ENCODE measurements around the gene IGFL1. TPM values are rescaled to one million over a fixed set of nuclear protein-coding genes. Genes with fewer than 3 reads are reported as not detected.
"Not testable (repeated sequence)": the region's sequence is repeated elsewhere in the genome, so short reads cannot be mapped to it uniquely, and the experiment has no call there.

The IGFL1 gene
- total RNA-seq, 1 donor from 2014 or later: not detected

GRCh38 chr19:46217476-46217875, 12.1 kb upstream of the IGFL1 start:
- TF ChIP-seq CTCF (IDR thresholded peaks at IDR 0.05): no peak
- intact Hi-C loops (cut with DNase I): no loop called here
- ATAC-seq: no peak

GRCh38 chr19:46218160-46218559, 11.4 kb upstream of the IGFL1 start:
- Histone ChIP-seq H3K4me1 (no peaks in the 10 kb centered on the region), H3K4me3 (no peak overlapping the region), H3K9me3 (no peaks in the 10 kb centered on the region), H3K27me3 (no peaks in the 10 kb centered on the region), H3K36me3 (no peaks in the 10 kb centered on the region), H3K27ac (no peak overlapping the region)
- no peak for DNase-seq
- TF ChIP-seq CTCF (IDR thresholded peaks at IDR 0.05): no peak
- no peak for ATAC-seq
- intact Hi-C loops (cut with DNase I): no loop called here

More at GRCh38 chr19:46217476-46217875, 12.1 kb upstream of the IGFL1 start:
- Histone ChIP-seq H3K9me3 (no peaks in the 10 kb centered on the region), H3K4me3 (no peak overlapping the region), H3K36me3 (no peaks in the 10 kb centered on the region), H3K4me1 (no peaks in the 10 kb centered on the region), H3K27ac (no peak overlapping the region), H3K27me3 (no peaks in the 10 kb centered on the region)
- DNase-seq: no peak

- no peaks in the 10 kb centered on the region for H3K36me3 ChIP-seq
- DNase-seq: no peak
- TF ChIP-seq CTCF (IDR thresholded peaks at IDR 0.05): no peak
- H3K4me1 ChIP-seq: no peaks in the 10 kb centered on the region
- ATAC-seq: no peak
- no peaks in the 10 kb centered on the region for H3K27me3 ChIP-seq
- H3K27ac ChIP-seq: no peak overlapping the region
- H3K9me3 ChIP-seq: no peaks in the 10 kb centered on the region
- no peak overlapping the region for H3K4me3 ChIP-seq
- intact Hi-C loops (cut with DNase I): no loop called here
Observed at GRCh38 chr19:46220038-46220615, 9.4 kb upstream of the IGFL1 start.

- DNase-seq: no peak
- Histone ChIP-seq H3K27ac (no peak overlapping the region), H3K4me1 (no peaks in the 10 kb centered on the region), H3K36me3 (no peaks in the 10 kb centered on the region), H3K9me3 (no peaks in the 10 kb centered on the region), H3K27me3 (no peaks in the 10 kb centered on the region), H3K4me3 (no peak overlapping the region)
- intact Hi-C loops (cut with DNase I): no loop called here
- no peak for ATAC-seq
- TF ChIP-seq CTCF (IDR thresholded peaks at IDR 0.05): no peak
Observed at GRCh38 chr19:46221152-46221551, 8.4 kb upstream of the IGFL1 start.

- Histone ChIP-seq H3K4me3 (no peak overlapping the region), H3K27me3 (peaks cover 2% of the 10 kb centered on the region), H3K27ac (no peak overlapping the region), H3K4me1 (no peaks in the 10 kb centered on the region), H3K36me3 (no peaks in the 10 kb centered on the region), H3K9me3 (no peaks in the 10 kb centered on the region)
- ATAC-seq (peak; percentile 94), DNase-seq (peak; percentile 85)
- TF ChIP-seq CTCF (IDR thresholded peaks at IDR 0.05): no peak
- intact Hi-C loops (cut with DNase I): no loop called here
Observed at GRCh38 chr19:46221981-46222610, 7.4 kb upstream of the IGFL1 start.

- H3K4me1 ChIP-seq; DNase-seq; H3K27me3 ChIP-seq; H3K4me3 ChIP-seq; intact Hi-C loops (cut with DNase I); H3K36me3 ChIP-seq; H3K27ac ChIP-seq; ATAC-seq; H3K9me3 ChIP-seq: not testable (repeated sequence)
Observed at GRCh38 chr19:46223787-46224186, 5.8 kb upstream of the IGFL1 start.
